Measurements from ENCODE around the gene MRPL36.
"Not testable (repeated sequence)": the region's sequence is repeated elsewhere in the genome, so short reads cannot be mapped to it uniquely, and the experiment has no call there.

The MRPL36 gene

GRCh38 chr5:1801222-1801966 is 1.8 kb upstream of the MRPL36 start, which contains the start of gene NDUFS6:
Gene NDUFS6 (plus strand): TSS chr5:1801407. CDS start chr5:1801418, 11 bp downstream.
- Histone ChIP-seq H3K36me3 (ENCODE audit: insufficient read depth, low read length) (peaks cover 30% of the 10 kb centered on the region), H3K9ac (ENCODE audit: low read depth, low read length) (peak within 1 kb of the TSS; percentile 84), H3K4me1 (ENCODE audit: insufficient read depth, low read length) (no peaks in the 10 kb centered on the region), H3K9me3 (ENCODE audit: control insufficient read depth, insufficient read depth, low read length) (no peaks in the 10 kb centered on the region)

GRCh38 chr5:1800472-1801221 is 1.0 kb upstream of the MRPL36 start:
- Histone ChIP-seq H3K36me3 (ENCODE audit: insufficient read depth, low read length) (peaks cover 30% of the 10 kb centered on the region), H3K4me1 (ENCODE audit: insufficient read depth, low read length) (no peaks in the 10 kb centered on the region), H3K9ac (ENCODE audit: low read depth, low read length) (peak overlapping the region; percentile 84), H3K9me3 (ENCODE audit: control insufficient read depth, insufficient read depth, low read length) (no peaks in the 10 kb centered on the region)

- no peaks in the 10 kb centered on the region for H3K4me1 ChIP-seq (ENCODE audit: insufficient read depth, low read length)
- H3K9ac ChIP-seq (ENCODE audit: low read depth, low read length): peak overlapping the region; percentile 84
- no peaks in the 10 kb centered on the region for H3K9me3 ChIP-seq (ENCODE audit: control insufficient read depth, insufficient read depth, low read length)
- H3K36me3 ChIP-seq (ENCODE audit: insufficient read depth, low read length): peaks cover 20% of the 10 kb centered on the region
These were observed 481 bp downstream of the MRPL36 start for GRCh38 chr5:1799110-1799601.

GRCh38 chr5:1798589-1798988 is 1.0 kb downstream of the MRPL36 start:
- H3K36me3 ChIP-seq (ENCODE audit: insufficient read depth, low read length): peaks cover 15% of the 10 kb centered on the region
- H3K4me1 ChIP-seq (ENCODE audit: insufficient read depth, low read length): not testable (repeated sequence)

GRCh38 chr5:1797855-1798254 is 1.8 kb downstream of the MRPL36 start:
- H3K9me3 ChIP-seq (ENCODE audit: control insufficient read depth, insufficient read depth, low read length): no peaks in the 10 kb centered on the region
- H3K36me3 ChIP-seq (ENCODE audit: insufficient read depth, low read length): peaks cover 7% of the 10 kb centered on the region
- H3K4me1 ChIP-seq (ENCODE audit: insufficient read depth, low read length): no peaks in the 10 kb centered on the region; the same call in 1 of the 2 replicates
- H3K9ac ChIP-seq (ENCODE audit: low read depth, low read length): no peak overlapping the region

More at GRCh38 chr5:1798589-1798988, 1.0 kb downstream of the MRPL36 start:
- peak overlapping the region; percentile 84 for H3K9ac ChIP-seq (ENCODE audit: low read depth, low read length)
- not testable (repeated sequence) for H3K9me3 ChIP-seq (ENCODE audit: control insufficient read depth, insufficient read depth, low read length)

GRCh38 chr5:1797103-1797800 is 2.4 kb downstream of the MRPL36 start:
- Histone ChIP-seq H3K4me1 (ENCODE audit: insufficient read depth, low read length) (no peaks in the 10 kb centered on the region; the same call in 1 of the 2 replicates), H3K9ac (ENCODE audit: low read depth, low read length) (no peak overlapping the region), H3K36me3 (ENCODE audit: insufficient read depth, low read length) (peaks cover 4% of the 10 kb centered on the region), H3K9me3 (ENCODE audit: control insufficient read depth, insufficient read depth, low read length) (no peaks in the 10 kb centered on the region)

- H3K9me3 ChIP-seq (ENCODE audit: control insufficient read depth, insufficient read depth, low read length): no peaks in the 10 kb centered on the region
- no peaks in the 10 kb centered on the region; the same call in 1 of the 2 replicates for H3K4me1 ChIP-seq (ENCODE audit: insufficient read depth, low read length)
- H3K36me3 ChIP-seq (ENCODE audit: insufficient read depth, low read length): peaks cover 4% of the 10 kb centered on the region
- no peak overlapping the region for H3K9ac ChIP-seq (ENCODE audit: low read depth, low read length)
These were observed 3.1 kb downstream of the MRPL36 start for GRCh38 chr5:1796371-1797102.

GRCh38 chr5:1795931-1796330 is 3.7 kb downstream of the MRPL36 start:
- H3K9me3 ChIP-seq (ENCODE audit: control insufficient read depth, insufficient read depth, low read length): no peaks in the 10 kb centered on the region
- peaks cover 4% of the 10 kb centered on the region for H3K36me3 ChIP-seq (ENCODE audit: insufficient read depth, low read length)
- H3K9ac ChIP-seq (ENCODE audit: low read depth, low read length): no peak overlapping the region
- no peaks in the 10 kb centered on the region; the same call in 1 of the 2 replicates for H3K4me1 ChIP-seq (ENCODE audit: insufficient read depth, low read length)

- Histone ChIP-seq H3K36me3 (ENCODE audit: insufficient read depth, low read length) (peaks cover 4% of the 10 kb centered on the region), H3K9me3 (ENCODE audit: control insufficient read depth, insufficient read depth, low read length) (no peaks in the 10 kb centered on the region), H3K9ac (ENCODE audit: low read depth, low read length) (no peak overlapping the region), H3K4me1 (ENCODE audit: insufficient read depth, low read length) (no peaks in the 10 kb centered on the region; the same call in 1 of the 2 replicates)
These were observed 4.1 kb downstream of the MRPL36 start for GRCh38 chr5:1795506-1795905.

GRCh38 chr5:1794901-1795290 is 4.7 kb downstream of the MRPL36 start:
- H3K9ac ChIP-seq (ENCODE audit: low read depth, low read length): no peak overlapping the region
- peaks cover 4% of the 10 kb centered on the region for H3K4me1 ChIP-seq (ENCODE audit: insufficient read depth, low read length)
- no peaks in the 10 kb centered on the region for H3K9me3 ChIP-seq (ENCODE audit: control insufficient read depth, insufficient read depth, low read length)
- peaks cover 4% of the 10 kb centered on the region for H3K36me3 ChIP-seq (ENCODE audit: insufficient read depth, low read length)

- Histone ChIP-seq H3K4me1 (ENCODE audit: insufficient read depth, low read length) (peaks cover 11% of the 10 kb centered on the region), H3K9ac (ENCODE audit: low read depth, low read length) (no peak overlapping the region), H3K36me3 (ENCODE audit: insufficient read depth, low read length) (peaks cover 4% of the 10 kb centered on the region), H3K9me3 (ENCODE audit: control insufficient read depth, insufficient read depth, low read length) (no peaks in the 10 kb centered on the region)
These were observed 5.4 kb downstream of the MRPL36 start for GRCh38 chr5:1793966-1794900.

- H3K4me1 ChIP-seq (ENCODE audit: insufficient read depth, low read length): peaks cover 13% of the 10 kb centered on the region
- H3K36me3 ChIP-seq (ENCODE audit: insufficient read depth, low read length): peaks cover 4% of the 10 kb centered on the region
- no peaks in the 10 kb centered on the region for H3K9me3 ChIP-seq (ENCODE audit: control insufficient read depth, insufficient read depth, low read length)
- no peak overlapping the region for H3K9ac ChIP-seq (ENCODE audit: low read depth, low read length)
These were observed 6.3 kb downstream of the MRPL36 start for GRCh38 chr5:1793301-1793740.

- Histone ChIP-seq H3K9me3 (ENCODE audit: control insufficient read depth, insufficient read depth, low read length) (no peaks in the 10 kb centered on the region), H3K36me3 (ENCODE audit: insufficient read depth, low read length) (peaks cover under 1% of the 10 kb centered on the region; the same call in 1 of the 2 replicates), H3K9ac (ENCODE audit: low read depth, low read length) (no peak overlapping the region), H3K4me1 (ENCODE audit: insufficient read depth, low read length) (peaks cover 13% of the 10 kb centered on the region)
These were observed 6.8 kb downstream of the MRPL36 start for GRCh38 chr5:1792842-1793266.

Data from ES-I3 (cell line).